GM21528 (cell line): Measurements from ENCODE around the gene CTNND2.

Experiments
- ATAC-seq: cut with Tn5 transposase; IDR thresholded peaks from one replicate; pipeline ENCODE4 v1.9.1; 2021; ENCODE audit warnings: mild to moderate bottlenecking, moderate library complexity; ENCODE audit not compliant: unreplicated experiment, low FRiP score

Gene CTNND2

GRCh38 chr5:11289733-11290132 lies 614.5 kb downstream of the CTNND2 start:
- ATAC-seq, result no peak

GRCh38 chr5:11289208-11289607 lies 615.0 kb downstream of the CTNND2 start:
- no peak for ATAC-seq

- ATAC-seq, result no peak
Measured at GRCh38 chr5:11281842-11282241, 622.4 kb downstream of the CTNND2 start.

GRCh38 chr5:11277323-11277722 lies 626.9 kb downstream of the CTNND2 start:
- ATAC-seq, result no peak

- ATAC-seq, result no peak
Measured at GRCh38 chr5:11273180-11273903, 630.9 kb downstream of the CTNND2 start.

GRCh38 chr5:11269515-11269914 lies 634.7 kb downstream of the CTNND2 start:
- no peak for ATAC-seq

GRCh38 chr5:11268891-11269290 lies 635.4 kb downstream of the CTNND2 start:
- no peak for ATAC-seq

- no peak for ATAC-seq
Measured at GRCh38 chr5:11266331-11266730, 637.9 kb downstream of the CTNND2 start.

GRCh38 chr5:11261241-11261640 lies 643.0 kb downstream of the CTNND2 start:
- ATAC-seq, result no peak

- no peak for ATAC-seq
Measured at GRCh38 chr5:11258001-11258400, 646.2 kb downstream of the CTNND2 start.

GRCh38 chr5:11252523-11252922 lies 651.7 kb downstream of the CTNND2 start:
- ATAC-seq, result no peak

- ATAC-seq, result no peak
Measured at GRCh38 chr5:11252075-11252474, 652.2 kb downstream of the CTNND2 start.

GRCh38 chr5:11251247-11251646 lies 653.0 kb downstream of the CTNND2 start:
- ATAC-seq, result no peak

- no peak for ATAC-seq
Measured at GRCh38 chr5:11248966-11249365, 655.3 kb downstream of the CTNND2 start.

GRCh38 chr5:11247224-11247623 lies 657.0 kb downstream of the CTNND2 start:
- no peak for ATAC-seq

GRCh38 chr5:11240293-11241190 lies 663.7 kb downstream of the CTNND2 start:
- no peak for ATAC-seq

- ATAC-seq, result no peak
Measured at GRCh38 chr5:11239261-11240015, 664.8 kb downstream of the CTNND2 start.

- ATAC-seq, result no peak
Measured at GRCh38 chr5:11234501-11234911, 669.7 kb downstream of the CTNND2 start.

GRCh38 chr5:11230890-11231289 lies 673.4 kb downstream of the CTNND2 start:
- no peak for ATAC-seq

- ATAC-seq, result no peak
Measured at GRCh38 chr5:11227064-11227463, 677.2 kb downstream of the CTNND2 start.
